Loucy (cell line): ENCODE results near the gene KDM3A.

Experiments
- H2AFZ ChIP-seq: fragments of 200-600 bp; sonication (generic); 2 replicates; pipeline ENCODE4 v1.6.0; 2016; ENCODE audit warnings: antibody characterized with exemption, mild to moderate bottlenecking, low read length, moderate library complexity
- H3F3A ChIP-seq: fragments of 200-600 bp; 2 replicates; pipeline ENCODE4 v1.6.0; 2016; ENCODE audit warnings: antibody characterized with exemption, low read depth, mild to moderate bottlenecking
- H3K27me3 ChIP-seq: fragments of 200-600 bp; sonication (generic); 2 replicates; pipeline ENCODE4 v1.6.1; 2014; ENCODE audit warnings: low read length, mild to moderate bottlenecking; ENCODE audit not compliant: insufficient read depth, poor library complexity, severe bottlenecking
- H3K36me3 ChIP-seq: fragments of 200-600 bp; sonication (generic); 2 replicates; pipeline ENCODE4 v1.6.1; 2016; ENCODE audit warnings: low read length; ENCODE audit not compliant: insufficient read depth
- H3K4me1 ChIP-seq: fragments of 200-600 bp; sonication (generic); 2 replicates; pipeline ENCODE4 v1.5.1; 2014; ENCODE audit warnings: low read length, mild to moderate bottlenecking; ENCODE audit not compliant: insufficient read depth, poor library complexity, severe bottlenecking
- H3K4me2 ChIP-seq: fragments of 200-600 bp; sonication (generic); 2 replicates; pipeline ENCODE4 v1.6.0; 2014; ENCODE audit warnings: antibody characterized with exemption, low read length, low read depth, mild to moderate bottlenecking; ENCODE audit not compliant: poor library complexity, severe bottlenecking
- H3K4me3 ChIP-seq: fragments of 200-600 bp; sonication (generic); 2 replicates; pipeline ENCODE4 v1.5.1; 2014; ENCODE audit warnings: low read length, mild to moderate bottlenecking, mixed read lengths; ENCODE audit not compliant: poor library complexity, severe bottlenecking
- H3K79me2 ChIP-seq: fragments of 200-600 bp; sonication (generic); 2 replicates; pipeline ENCODE4 v1.6.1; 2014; ENCODE audit warnings: low read length; ENCODE audit not compliant: insufficient read depth
- H3K9ac ChIP-seq: fragments of 200-600 bp; sonication (generic); 2 replicates; pipeline ENCODE4 v1.6.0; 2014; ENCODE audit warnings: mild to moderate bottlenecking, low read depth, low read length, moderate library complexity; ENCODE audit not compliant: poor library complexity, severe bottlenecking
- H3K9me2 ChIP-seq: fragments of 200-600 bp; sonication (generic); replicated peaks from 2 replicates; pipeline ENCODE4 v1.6.1; 2016; ENCODE audit warnings: low read depth, low read length, mixed read lengths
- H3K9me3 ChIP-seq: fragments of 200-600 bp; sonication (generic); 2 replicates; pipeline ENCODE4 v1.6.1; 2014; ENCODE audit warnings: mild to moderate bottlenecking, antibody characterized with exemption, low read length, low read depth; ENCODE audit not compliant: insufficient read depth
- H4K20me1 ChIP-seq: fragments of 200-600 bp; sonication (generic); 2 replicates; pipeline ENCODE4 v1.6.0; 2014; ENCODE audit warnings: antibody characterized with exemption, low read length, mild to moderate bottlenecking; ENCODE audit not compliant: insufficient read depth, poor library complexity, severe bottlenecking
- CTCF ChIP-seq: fragments of 200-600 bp; sonication (generic); conservative IDR thresholded peaks from 2 replicates; pipeline ENCODE4 v1.5.1; 2014; ENCODE audit warnings: mild to moderate bottlenecking, antibody characterized with exemption, low read length
- EZH2phosphoT487 ChIP-seq: fragments of 200-600 bp; IDR thresholded peaks from 2 replicates; pipeline ENCODE4 v1.6.1; 2018; ENCODE audit warnings: antibody characterized with exemption, mild to moderate bottlenecking, moderate library complexity, borderline replicate concordance

Gene KDM3A

GRCh38 chr2:86499326-86499725 lies 58.2 kb downstream of the KDM3A start:
- H4K20me1 ChIP-seq = no peaks in the 10 kb centered on the region
- H3K36me3 ChIP-seq = peaks cover 76% of the 10 kb centered on the region
- H3K4me1 ChIP-seq = peaks cover 3% of the 10 kb centered on the region
- H2AFZ ChIP-seq = no peak overlapping the region
- H3F3A ChIP-seq = no peaks in the 10 kb centered on the region
- no peaks in the 10 kb centered on the region for H3K79me2 ChIP-seq
- no peak overlapping the region for H3K4me2 ChIP-seq
- H3K4me3 ChIP-seq = no peak overlapping the region
- no peaks in the 10 kb centered on the region for H3K27me3 ChIP-seq
- no peak overlapping the region for H3K9ac ChIP-seq
- peaks cover 13% of the 10 kb centered on the region; the same call in 1 of the 2 replicates for H3K9me3 ChIP-seq
- TF ChIP-seq CTCF (no peak), EZH2phosphoT487 (no peak)
- no peaks in the 10 kb centered on the region for H3K9me2 ChIP-seq

GRCh38 chr2:86500325-86501083 lies 59.3 kb downstream of the KDM3A start:
- peaks cover 3% of the 10 kb centered on the region for H3K4me1 ChIP-seq
- no peak overlapping the region for H3K4me2 ChIP-seq
- TF ChIP-seq CTCF (no peak), EZH2phosphoT487 (no peak)
- H3K9me2 ChIP-seq = no peaks in the 10 kb centered on the region
- H3K27me3 ChIP-seq = no peaks in the 10 kb centered on the region
- H3K9ac ChIP-seq = no peak overlapping the region
- peaks cover 78% of the 10 kb centered on the region for H3K36me3 ChIP-seq
- peaks cover 13% of the 10 kb centered on the region; the same call in 1 of the 2 replicates for H3K9me3 ChIP-seq
- H2AFZ ChIP-seq = no peak overlapping the region
- H4K20me1 ChIP-seq = no peaks in the 10 kb centered on the region
- no peaks in the 10 kb centered on the region for H3F3A ChIP-seq
- H3K79me2 ChIP-seq = no peaks in the 10 kb centered on the region
- H3K4me3 ChIP-seq = no peak overlapping the region

- Histone ChIP-seq H3K9me3 (no peaks in the 10 kb centered on the region), H3K27me3 (no peaks in the 10 kb centered on the region), H3K79me2 (no peaks in the 10 kb centered on the region), H3K36me3 (peaks cover 65% of the 10 kb centered on the region; the same call in 1 of the 2 replicates), H4K20me1 (no peaks in the 10 kb centered on the region), H3F3A (no peaks in the 10 kb centered on the region), H3K4me3 (no peak overlapping the region), H2AFZ (no peak overlapping the region), H3K4me1 (no peaks in the 10 kb centered on the region), H3K9ac (no peak overlapping the region), H3K4me2 (no peak overlapping the region), H3K9me2 (no peaks in the 10 kb centered on the region)
- TF ChIP-seq EZH2phosphoT487 (no peak), CTCF (no peak)
Observed at GRCh38 chr2:86507600-86507999, 66.4 kb downstream of the KDM3A start.
